ENCODE data around the gene KIF13A.
"Not testable (repeated sequence)": the region's sequence is repeated elsewhere in the genome, so short reads cannot be mapped to it uniquely, and the experiment has no call there.

KIF13A gene

DNA sequence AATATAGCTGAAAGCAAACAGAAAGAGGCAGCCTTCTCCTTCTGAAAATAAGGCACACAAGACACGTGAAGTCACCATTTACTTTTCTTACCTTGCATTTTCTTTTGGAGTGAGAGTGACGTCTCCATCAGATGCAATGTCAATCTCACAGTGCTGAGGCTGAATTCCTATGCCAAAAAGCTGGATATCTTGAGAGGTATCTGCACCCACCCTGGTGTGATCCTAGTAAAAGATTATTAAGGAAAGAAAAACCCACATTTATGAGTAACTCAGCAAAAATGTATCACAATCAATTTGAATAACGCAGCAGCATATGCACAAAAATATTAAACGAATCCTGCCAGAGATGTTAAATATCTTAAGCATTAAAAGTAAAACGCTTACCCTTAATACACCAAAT, 159.3 kb downstream of the KIF13A start:
- Mint-ChIP-seq H3K27ac (no peak overlapping the region), H3K4me1 (ENCODE audit: low read depth) (no peaks in the 10 kb centered on the region), H3K27me3 (ENCODE audit: low read depth) (peaks cover 2% of the 10 kb centered on the region), H3K9me3 (no peaks in the 10 kb centered on the region), H3K4me3 (no peak overlapping the region), H3K36me3 (ENCODE audit: low read depth) (no peaks in the 10 kb centered on the region)
- DNase-seq (ENCODE audit: low spot score) = no peak

DNA sequence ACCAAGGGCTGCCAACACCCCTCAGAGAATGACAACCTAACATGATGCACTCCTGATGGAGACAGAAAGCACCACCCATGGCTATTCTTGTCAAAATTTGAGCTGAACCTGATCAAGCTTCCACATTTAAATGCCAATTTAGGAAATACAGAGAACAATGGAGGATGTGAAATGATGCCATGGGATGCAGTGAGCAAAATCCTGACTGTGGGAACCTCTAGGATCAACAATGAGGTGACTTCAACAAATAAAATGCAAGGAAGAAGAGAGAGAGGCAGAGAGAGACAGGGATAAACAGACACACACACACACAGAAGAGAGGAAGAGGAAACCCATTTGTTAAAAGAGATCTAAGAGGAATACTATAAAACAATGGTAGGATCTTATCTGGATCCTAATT, 161.1 kb downstream of the KIF13A start:
- Mint-ChIP-seq H3K9me3 (no peaks in the 10 kb centered on the region), H3K36me3 (ENCODE audit: low read depth) (no peaks in the 10 kb centered on the region), H3K27me3 (ENCODE audit: low read depth) (peaks cover 1% of the 10 kb centered on the region), H3K27ac (no peak overlapping the region), H3K4me1 (ENCODE audit: low read depth) (no peaks in the 10 kb centered on the region), H3K4me3 (no peak overlapping the region)
- DNase-seq (ENCODE audit: low spot score) = no peak

DNA sequence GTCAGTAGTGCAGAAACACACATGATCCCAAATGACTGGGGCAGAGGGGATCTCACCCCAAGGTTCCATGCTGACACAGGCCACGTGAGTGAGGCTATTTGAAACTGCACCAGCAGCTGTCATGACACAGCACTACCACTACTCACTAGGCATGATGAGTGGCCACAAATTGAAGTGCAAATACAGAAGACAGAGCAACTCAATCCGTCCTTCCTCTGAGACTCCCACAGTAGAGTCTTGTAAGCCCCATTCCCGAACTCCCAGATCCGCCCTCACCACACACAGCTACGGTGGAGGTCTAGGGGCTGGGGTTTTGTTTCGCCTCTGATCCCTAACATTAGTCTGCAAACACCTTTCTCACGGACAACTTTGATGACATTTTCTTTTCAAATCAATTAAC, 167.4 kb downstream of the KIF13A start:
- H3K36me3 Mint-ChIP-seq (ENCODE audit: low read depth) = no peaks in the 10 kb centered on the region
- peaks cover 5% of the 10 kb centered on the region for H3K27me3 Mint-ChIP-seq (ENCODE audit: low read depth)
- no peak for DNase-seq (ENCODE audit: low spot score)
- no peaks in the 10 kb centered on the region for H3K9me3 Mint-ChIP-seq
- H3K27ac Mint-ChIP-seq = no peak overlapping the region
- H3K4me1 Mint-ChIP-seq (ENCODE audit: low read depth) = no peaks in the 10 kb centered on the region
- H3K4me3 Mint-ChIP-seq = no peak overlapping the region

DNA sequence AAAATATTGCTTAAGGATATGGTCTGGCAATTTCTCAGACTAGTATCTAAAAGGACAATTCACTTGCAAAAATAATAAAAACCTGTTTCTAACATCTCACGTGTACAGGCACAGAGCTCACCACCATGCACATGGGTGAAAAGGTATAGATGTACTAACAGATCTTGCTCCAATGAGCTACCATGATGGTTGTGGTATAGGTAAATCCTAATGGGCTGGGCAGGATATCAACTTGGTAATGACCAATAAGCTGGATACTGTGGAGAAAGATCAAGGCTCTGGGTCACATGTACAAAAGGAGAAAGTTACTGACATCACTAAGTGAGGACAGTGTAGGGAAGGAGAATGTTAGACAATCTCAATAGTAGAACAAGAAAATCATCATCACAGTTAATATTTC, 169.7 kb downstream of the KIF13A start:
- no peak overlapping the region for H3K27ac Mint-ChIP-seq
- H3K4me1 Mint-ChIP-seq (ENCODE audit: low read depth) = no peaks in the 10 kb centered on the region
- DNase-seq (ENCODE audit: low spot score) = no peak
- H3K36me3 Mint-ChIP-seq (ENCODE audit: low read depth) = no peaks in the 10 kb centered on the region
- H3K27me3 Mint-ChIP-seq (ENCODE audit: low read depth) = peaks cover 5% of the 10 kb centered on the region
- H3K4me3 Mint-ChIP-seq = no peak overlapping the region
- no peaks in the 10 kb centered on the region for H3K9me3 Mint-ChIP-seq

DNA sequence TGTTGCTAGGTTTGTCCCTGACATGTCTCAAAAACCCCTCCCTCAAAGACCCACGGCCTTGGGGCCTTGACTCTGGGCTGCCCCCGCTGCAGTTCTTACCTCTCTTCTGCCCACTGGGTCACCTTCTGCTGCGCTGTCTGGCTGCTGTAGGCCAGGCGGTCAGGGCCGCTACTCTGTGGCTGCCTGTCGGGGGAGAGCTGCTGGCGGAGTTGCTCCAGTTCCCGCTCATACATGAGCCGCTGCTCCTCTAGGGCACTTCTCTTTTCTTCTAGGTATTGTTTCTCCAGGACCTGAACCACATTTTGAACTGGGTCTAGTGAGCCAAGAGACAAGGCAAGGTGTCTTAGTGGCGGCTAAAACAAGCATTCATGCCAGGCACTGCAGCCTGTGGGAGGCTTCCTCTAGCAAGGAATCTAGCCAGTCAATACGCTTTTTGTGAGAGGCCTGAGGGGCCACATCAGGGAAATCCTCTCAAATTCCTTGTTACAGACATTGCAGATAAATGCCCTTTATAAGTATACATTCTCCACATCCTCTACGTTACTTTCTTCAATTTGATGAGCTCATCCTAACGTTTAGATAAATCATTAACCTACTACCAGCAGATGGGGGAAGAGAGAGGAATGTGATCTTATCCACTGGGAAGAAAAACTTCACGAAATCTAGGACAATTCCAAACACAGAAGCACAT, 170.4 kb downstream of the KIF13A start:
- no peak overlapping the region for H3K4me3 Mint-ChIP-seq
- no peaks in the 10 kb centered on the region for H3K36me3 Mint-ChIP-seq (ENCODE audit: low read depth)
- H3K27me3 Mint-ChIP-seq (ENCODE audit: low read depth) = peaks cover 5% of the 10 kb centered on the region
- DNase-seq (ENCODE audit: low spot score) = no peak
- H3K4me1 Mint-ChIP-seq (ENCODE audit: low read depth) = no peaks in the 10 kb centered on the region
- H3K9me3 Mint-ChIP-seq = no peaks in the 10 kb centered on the region
- no peak overlapping the region for H3K27ac Mint-ChIP-seq

DNA sequence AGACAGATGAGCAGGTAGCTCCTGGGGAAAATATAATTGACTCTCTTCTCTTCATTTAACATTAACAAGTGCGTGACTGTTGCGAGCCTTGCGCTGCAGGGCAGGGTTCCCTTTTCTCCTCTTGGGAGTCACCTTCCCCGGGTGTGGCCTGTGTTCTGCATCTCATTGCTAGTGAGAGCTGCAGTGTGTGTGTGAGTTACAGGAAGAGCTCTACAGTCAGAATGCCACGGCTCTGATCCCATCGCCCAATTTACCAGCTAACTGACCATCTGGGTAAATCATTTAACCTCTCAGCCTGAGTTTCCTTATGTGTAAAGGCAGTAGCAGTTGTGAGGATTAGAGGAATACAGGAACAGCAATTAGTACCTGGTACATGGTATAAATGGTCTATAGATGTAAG, 173.9 kb downstream of the KIF13A start:
- Mint-ChIP-seq H3K36me3 (ENCODE audit: low read depth) (no peaks in the 10 kb centered on the region), H3K27me3 (ENCODE audit: low read depth) (peaks cover 5% of the 10 kb centered on the region), H3K27ac (no peak overlapping the region), H3K9me3 (no peaks in the 10 kb centered on the region), H3K4me1 (ENCODE audit: low read depth) (no peaks in the 10 kb centered on the region), H3K4me3 (no peak overlapping the region)
- DNase-seq (ENCODE audit: low spot score) = no peak

DNA sequence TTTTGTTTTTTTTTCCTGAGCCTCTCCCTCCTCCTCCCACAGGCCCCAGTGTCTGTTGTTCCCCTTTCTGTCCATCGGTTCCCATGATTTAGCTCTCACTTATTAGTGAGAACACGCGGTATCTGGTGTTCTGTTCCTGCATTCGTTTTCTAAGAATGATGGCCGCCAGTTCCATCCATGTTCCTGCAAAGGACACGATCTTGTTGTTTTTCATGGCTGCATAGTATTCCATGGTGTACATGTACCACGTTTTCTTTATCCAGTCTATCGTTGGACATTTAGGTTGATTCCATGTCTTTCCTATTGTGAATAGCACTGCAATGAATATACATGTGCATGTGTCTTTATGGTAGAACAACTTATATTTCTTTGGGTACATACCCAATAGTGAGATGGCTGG, 175.1 kb downstream of the KIF13A start:
- Mint-ChIP-seq H3K4me1 (ENCODE audit: low read depth) (no peaks in the 10 kb centered on the region), H3K4me3 (no peak overlapping the region), H3K27ac (no peak overlapping the region), H3K27me3 (ENCODE audit: low read depth) (peaks cover 2% of the 10 kb centered on the region), H3K36me3 (ENCODE audit: low read depth) (no peaks in the 10 kb centered on the region), H3K9me3 (no peaks in the 10 kb centered on the region)
- DNase-seq (ENCODE audit: low spot score) = no peak

DNA sequence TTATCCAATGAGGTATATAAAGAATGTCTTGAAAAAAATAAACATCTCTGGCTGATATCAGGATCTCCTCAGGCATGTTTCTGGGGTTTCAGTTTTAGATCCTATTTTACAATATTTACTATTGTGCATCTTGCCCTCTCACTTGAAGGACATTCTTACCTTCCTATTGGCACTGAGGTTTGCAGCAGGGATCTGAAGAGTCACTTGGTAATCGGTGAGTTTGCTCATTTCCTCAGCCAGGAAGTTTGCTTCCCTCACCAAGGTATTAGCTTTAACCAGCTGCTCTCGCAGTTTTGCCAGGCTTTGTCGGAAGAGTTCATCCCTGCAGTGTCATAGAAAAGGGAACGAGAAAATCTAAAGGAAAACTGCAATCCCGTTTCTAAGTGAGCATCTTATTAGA, 178.8 kb downstream of the KIF13A start:
- H3K36me3 Mint-ChIP-seq (ENCODE audit: low read depth) = no peaks in the 10 kb centered on the region
- peaks cover 1% of the 10 kb centered on the region for H3K4me1 Mint-ChIP-seq (ENCODE audit: low read depth)
- no peaks in the 10 kb centered on the region for H3K9me3 Mint-ChIP-seq
- H3K27ac Mint-ChIP-seq = no peak overlapping the region
- peaks cover 5% of the 10 kb centered on the region for H3K27me3 Mint-ChIP-seq (ENCODE audit: low read depth)
- DNase-seq (ENCODE audit: low spot score) = no peak
- no peak overlapping the region for H3K4me3 Mint-ChIP-seq

DNA sequence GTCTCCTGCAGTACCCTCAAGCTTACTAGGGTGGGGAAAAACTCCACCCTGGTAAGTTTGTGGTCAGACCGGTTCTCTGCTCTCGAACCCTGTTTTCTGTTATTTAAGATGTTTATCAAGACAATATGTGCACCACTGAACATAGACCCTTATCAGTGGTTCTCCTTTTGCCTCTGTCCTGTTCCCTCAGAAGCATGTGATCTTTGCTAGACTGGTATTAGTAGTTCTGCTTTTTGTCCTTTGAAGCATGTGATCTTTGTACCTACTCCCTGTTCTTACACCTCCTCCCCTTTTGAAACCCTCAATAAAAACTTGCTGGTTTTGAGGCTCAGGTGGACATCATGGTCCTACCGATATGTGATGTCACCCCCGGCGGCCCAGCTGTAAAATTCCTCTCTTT, 180.0 kb downstream of the KIF13A start:
- DNase-seq (ENCODE audit: low spot score); H3K27ac Mint-ChIP-seq; H3K9me3 Mint-ChIP-seq; H3K4me1 Mint-ChIP-seq (ENCODE audit: low read depth); H3K36me3 Mint-ChIP-seq (ENCODE audit: low read depth); H3K4me3 Mint-ChIP-seq; H3K27me3 Mint-ChIP-seq (ENCODE audit: low read depth): not testable (repeated sequence)

DNA sequence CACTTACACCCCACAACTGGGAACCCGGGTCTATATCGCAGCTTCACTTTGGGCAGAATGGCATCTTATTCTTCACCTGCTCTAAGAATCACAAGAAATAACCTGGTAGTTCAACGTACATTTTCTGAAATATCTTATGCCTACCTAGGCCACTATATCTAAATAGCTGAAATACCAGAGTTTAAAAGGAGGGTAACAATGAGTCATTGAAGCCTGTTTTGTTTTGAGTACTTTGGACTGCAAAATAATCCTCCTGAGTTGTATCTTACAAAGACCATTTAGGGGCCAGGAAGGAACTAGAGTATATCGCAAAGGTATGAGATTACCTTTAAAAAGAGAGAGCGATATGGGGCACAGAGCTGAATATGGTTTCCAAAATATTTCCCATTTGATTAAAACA, 184.0 kb downstream of the KIF13A start:
- no peak overlapping the region for H3K27ac Mint-ChIP-seq
- no peak for DNase-seq (ENCODE audit: low spot score)
- H3K36me3 Mint-ChIP-seq (ENCODE audit: low read depth) = no peaks in the 10 kb centered on the region
- peaks cover 1% of the 10 kb centered on the region for H3K4me1 Mint-ChIP-seq (ENCODE audit: low read depth)
- peaks cover 9% of the 10 kb centered on the region for H3K27me3 Mint-ChIP-seq (ENCODE audit: low read depth)
- H3K4me3 Mint-ChIP-seq = no peak overlapping the region
- H3K9me3 Mint-ChIP-seq = no peaks in the 10 kb centered on the region

DNA sequence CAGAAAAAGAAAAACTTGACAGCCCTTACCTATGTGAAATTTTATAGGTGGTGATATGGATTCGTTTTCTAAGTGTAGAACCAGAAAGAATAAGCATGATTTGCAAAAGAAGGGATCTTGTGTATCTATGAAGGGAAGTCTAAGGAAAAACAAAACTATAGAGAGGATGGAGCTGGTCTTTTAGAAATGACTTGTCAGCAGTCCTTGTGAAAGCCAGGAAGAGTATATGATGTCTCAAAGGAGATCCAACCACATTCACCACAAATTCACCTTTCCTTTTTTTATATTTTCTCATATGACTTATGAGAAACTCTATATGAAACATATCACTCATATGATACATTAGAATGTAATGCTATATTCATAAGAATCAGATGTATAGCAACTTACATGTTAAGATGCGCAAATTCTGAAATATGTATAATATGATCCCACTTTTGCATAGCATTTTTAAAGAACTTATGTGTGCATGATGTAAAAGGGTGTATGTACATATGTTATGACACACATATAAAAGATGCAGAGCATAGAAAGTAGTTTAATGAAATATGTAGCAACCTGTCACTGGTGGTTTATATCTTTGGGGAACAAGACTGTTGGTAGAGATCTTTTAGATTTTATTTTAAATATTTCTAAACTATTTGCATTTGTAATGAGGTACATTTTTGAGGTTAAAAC, 188.8 kb downstream of the KIF13A start:
- no peak for DNase-seq (ENCODE audit: low spot score)
- Mint-ChIP-seq H3K27ac (no peak overlapping the region), H3K4me1 (ENCODE audit: low read depth) (no peaks in the 10 kb centered on the region), H3K4me3 (no peak overlapping the region), H3K36me3 (ENCODE audit: low read depth) (no peaks in the 10 kb centered on the region), H3K9me3 (no peaks in the 10 kb centered on the region), H3K27me3 (ENCODE audit: low read depth) (peaks cover 10% of the 10 kb centered on the region)

DNA sequence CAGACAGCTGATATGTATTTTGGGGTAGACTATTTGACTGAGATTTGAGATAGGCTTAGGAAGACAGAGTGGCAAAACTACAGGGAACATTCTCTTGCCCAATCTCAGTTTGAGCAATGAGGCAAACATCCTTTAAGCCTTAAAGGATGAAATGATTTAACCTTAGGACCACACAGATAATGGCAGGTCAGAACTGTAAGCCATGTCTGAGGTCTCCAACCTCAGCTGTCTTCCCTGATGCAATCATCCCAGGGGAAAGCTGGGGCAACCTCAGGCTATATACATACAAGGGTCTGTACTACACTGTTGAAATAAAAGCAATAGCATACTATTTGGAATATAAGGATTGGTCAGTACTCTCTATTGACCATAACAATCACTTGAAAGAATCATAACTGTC, 196.9 kb downstream of the KIF13A start:
- Mint-ChIP-seq H3K36me3 (ENCODE audit: low read depth) (no peaks in the 10 kb centered on the region), H3K4me3 (no peak overlapping the region), H3K4me1 (ENCODE audit: low read depth) (no peaks in the 10 kb centered on the region), H3K9me3 (no peaks in the 10 kb centered on the region), H3K27ac (no peak overlapping the region), H3K27me3 (ENCODE audit: low read depth) (peaks cover 9% of the 10 kb centered on the region)
- no peak for DNase-seq (ENCODE audit: low spot score)

DNA sequence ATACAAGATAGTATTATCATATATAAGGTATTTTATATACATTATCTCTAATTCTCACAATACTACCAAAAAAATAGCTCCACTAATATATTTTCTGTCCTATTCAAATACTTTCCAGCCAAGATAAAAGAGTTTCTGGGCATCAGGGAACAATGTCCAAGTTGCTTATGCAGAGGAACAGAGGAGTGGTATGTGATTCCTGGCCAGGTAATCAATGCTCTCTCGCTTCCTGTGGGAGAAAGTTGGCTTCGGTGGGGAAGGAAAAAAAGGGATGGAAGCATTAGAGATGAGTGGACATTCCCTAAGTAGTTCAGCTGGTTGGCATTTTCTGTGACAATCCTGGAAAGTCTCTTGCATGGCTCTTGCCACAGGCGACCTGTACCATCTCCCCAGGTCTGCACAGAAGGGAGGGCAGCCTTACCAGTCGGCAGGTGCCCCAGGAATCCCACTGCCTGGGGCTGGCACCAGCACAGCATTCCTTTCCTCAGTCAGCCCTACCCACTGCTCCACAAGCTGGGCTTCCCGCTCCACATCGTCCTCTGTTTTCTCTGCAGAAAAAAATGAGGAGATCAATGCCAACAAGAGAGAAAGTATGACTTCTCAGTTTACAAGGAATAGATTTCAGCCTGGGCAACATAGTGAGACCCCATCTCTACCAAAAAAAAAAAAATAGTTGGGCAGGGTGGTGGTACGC, 202.2 kb downstream of the KIF13A start:
- Mint-ChIP-seq H3K27me3 (ENCODE audit: low read depth) (peaks cover 7% of the 10 kb centered on the region), H3K4me1 (ENCODE audit: low read depth) (peaks cover 1% of the 10 kb centered on the region), H3K36me3 (ENCODE audit: low read depth) (no peaks in the 10 kb centered on the region), H3K27ac (no peak overlapping the region), H3K4me3 (no peak overlapping the region), H3K9me3 (no peaks in the 10 kb centered on the region)
- DNase-seq (ENCODE audit: low spot score) = no peak

DNA sequence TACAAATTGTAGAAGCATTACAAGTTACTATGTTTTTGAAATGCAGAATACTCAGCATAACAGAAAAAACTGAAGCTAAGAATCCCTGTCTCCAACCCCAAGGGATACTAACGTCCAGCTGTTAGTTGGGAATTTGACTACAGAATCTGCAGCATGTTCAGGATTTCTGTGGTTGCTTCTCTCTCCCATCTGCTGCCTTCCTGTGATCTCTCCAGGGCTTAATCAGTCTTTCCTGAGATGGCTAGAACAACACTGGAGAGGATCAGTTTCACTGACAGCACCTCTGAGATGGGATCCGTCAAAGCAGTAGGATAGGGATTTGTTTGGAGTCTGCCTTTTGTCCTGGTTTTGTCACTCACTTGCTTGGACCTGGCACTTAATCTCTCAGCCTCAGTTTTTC, 207.4 kb downstream of the KIF13A start:
- DNase-seq (ENCODE audit: low spot score) = no peak
- Mint-ChIP-seq H3K27me3 (ENCODE audit: low read depth) (peaks cover 5% of the 10 kb centered on the region), H3K4me3 (no peak overlapping the region), H3K27ac (no peak overlapping the region), H3K4me1 (ENCODE audit: low read depth) (peaks cover 1% of the 10 kb centered on the region), H3K9me3 (no peaks in the 10 kb centered on the region), H3K36me3 (ENCODE audit: low read depth) (no peaks in the 10 kb centered on the region)
